RPMI7951 (cell line): ENCODE results near the gene SHROOM2. TPM values are rescaled to one million over a fixed set of nuclear protein-coding genes. Genes with fewer than 3 reads are reported as not detected.
A peak's percentile ranks its signal among the peaks of the same experiment; 100 is the strongest.

Experiments
- DNase-seq: peaks from one replicate; pipeline ENCODE4 v3.0.0-alpha.2; 2012; ENCODE audit warnings: low read depth
- total RNA-seq: library from RNA; depleted of rRNA; stranded (reverse); fragments of >200 nt; shearing (Covaris generic); gene quantifications from 2 replicates; pipeline ENCODE4 v1.2.3, GENCODE V29; 2014

Gene SHROOM2
- total RNA-seq, 1 experiment from 2014 or later = 27.3 TPM

DNA sequence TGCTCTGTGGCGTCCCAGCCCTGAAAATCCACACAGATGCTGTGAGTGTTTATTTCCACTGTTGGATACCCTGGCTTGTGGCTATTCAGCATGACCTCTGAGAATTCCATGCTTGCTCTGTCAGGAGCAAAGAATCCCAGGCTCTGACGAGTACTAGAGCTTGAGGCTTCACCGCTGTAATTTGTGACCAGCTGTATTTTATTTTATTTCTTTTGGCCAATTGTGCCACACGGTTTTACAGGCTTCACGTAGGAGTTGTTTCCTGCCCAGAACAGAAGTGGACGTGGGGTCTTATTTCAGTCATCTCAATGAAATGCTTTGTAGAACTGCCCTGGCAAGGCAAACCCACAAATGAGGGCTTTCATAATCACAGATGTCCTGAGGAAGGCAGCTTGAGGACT, 111.5 kb downstream of the SHROOM2 start:
- peak; percentile 96 for DNase-seq

DNA sequence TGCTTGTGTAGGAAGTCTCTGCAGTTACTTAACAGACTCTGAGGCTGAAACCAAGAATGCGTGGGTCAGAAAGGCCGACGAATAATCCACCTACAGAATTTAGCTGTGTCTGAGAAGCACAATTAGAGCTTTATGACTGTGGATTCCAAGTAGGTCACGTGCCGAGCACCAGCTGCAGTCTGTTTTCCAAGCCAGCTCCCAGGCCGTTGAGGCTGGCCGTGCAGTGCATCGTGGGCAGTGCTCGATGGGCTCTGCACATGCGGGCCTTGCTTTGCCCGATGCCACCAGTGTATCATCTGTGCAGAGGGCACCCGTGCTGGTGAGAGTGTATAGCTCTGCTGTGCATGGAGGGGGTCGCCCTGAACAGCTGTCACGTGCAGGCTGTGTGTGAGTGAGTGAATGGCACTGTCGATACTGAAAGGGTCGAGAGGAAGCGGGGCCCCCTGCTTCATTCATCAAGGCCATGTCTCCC, 113.4 kb downstream of the SHROOM2 start:
- DNase-seq = peak; percentile 80

- DNase-seq = peak; percentile 85
These were observed 116.4 kb downstream of the SHROOM2 start for GRCh38 chrX:9902656-9903055.

DNA sequence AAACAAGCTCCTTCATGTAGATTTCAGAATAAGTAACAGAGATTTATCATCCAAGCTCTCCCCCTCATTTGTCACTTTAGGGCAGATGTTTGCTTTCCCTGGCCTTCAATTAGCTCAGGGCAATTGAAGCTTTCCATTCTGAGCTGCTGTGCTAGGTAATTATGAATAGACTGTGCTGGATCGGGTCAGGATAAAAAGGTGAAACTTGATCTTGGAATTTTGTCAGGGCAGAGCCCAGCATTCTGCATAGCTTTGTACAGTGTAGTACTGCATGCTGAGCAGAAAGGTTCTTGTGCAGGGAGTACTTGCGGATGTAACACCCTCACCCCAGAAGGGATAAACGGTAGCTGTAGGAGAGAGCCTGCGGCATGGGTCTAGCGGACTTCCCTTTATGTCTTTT, 116.9 kb downstream of the SHROOM2 start:
- DNase-seq = peak; percentile 46

DNA sequence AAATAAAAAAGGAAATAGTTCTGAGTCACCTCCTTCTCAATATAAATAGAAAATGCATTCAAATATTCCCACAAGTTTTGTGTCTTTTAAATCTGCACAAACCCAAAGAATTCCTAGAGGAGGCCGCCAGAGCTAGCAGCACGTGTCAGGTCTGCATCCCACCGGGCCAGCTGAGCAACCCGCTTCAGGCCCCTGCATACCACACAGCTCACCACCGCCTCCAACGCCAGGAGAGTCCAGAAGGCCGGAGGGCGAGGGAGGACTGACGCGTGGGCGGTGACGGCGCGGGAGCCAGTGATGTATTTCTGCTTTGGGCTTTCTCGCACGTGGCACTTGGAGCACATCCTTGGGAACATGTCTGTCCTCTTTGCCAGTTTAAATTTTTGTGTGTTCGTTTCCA, 119.1 kb downstream of the SHROOM2 start:
- peak; percentile 76 for DNase-seq

DNA sequence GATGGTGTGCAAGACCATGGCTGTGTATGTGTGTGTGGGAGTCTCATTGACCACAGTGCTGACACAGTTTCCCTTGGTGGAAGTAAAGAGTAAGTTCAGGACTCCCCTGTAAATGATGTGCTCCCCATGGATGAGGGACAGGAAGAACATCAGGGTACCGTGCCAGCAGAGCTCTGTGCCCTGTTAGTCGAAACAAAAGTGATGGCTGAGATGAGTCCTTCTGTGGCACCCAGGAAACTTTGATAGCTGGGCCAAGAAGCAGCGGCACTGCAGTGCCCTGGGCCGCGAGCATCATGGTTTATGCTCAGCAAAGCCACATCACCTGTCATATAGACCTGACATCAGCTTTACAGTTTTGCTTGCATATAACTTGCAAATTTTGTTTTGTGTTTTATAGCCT, 119.5 kb downstream of the SHROOM2 start:
- no peak for DNase-seq

GRCh38 chrX:9906919-9907318, 120.7 kb downstream of the SHROOM2 start:
- DNase-seq = no peak

GRCh38 chrX:9907645-9908387, 121.6 kb downstream of the SHROOM2 start:
- DNase-seq = peak; percentile 93

DNA sequence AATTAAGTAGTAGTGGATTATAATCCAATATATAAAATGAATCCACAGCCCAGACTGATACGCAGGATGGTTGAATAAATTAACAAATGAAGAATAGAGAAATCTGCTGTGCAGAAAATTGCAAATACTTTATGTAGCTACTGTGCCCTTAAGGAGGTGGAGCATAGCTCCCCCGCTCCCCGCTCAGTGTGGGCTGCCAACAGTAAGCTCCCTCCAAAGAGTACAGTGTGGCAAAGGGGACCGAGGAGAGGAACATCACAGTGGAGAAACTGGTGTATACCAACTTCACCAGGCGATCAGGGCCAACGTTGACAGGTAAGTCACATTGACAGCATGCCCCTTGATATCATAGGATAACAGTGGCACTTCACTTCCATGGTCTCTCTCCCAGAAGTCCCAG, 123.0 kb downstream of the SHROOM2 start:
- DNase-seq = no peak

DNA sequence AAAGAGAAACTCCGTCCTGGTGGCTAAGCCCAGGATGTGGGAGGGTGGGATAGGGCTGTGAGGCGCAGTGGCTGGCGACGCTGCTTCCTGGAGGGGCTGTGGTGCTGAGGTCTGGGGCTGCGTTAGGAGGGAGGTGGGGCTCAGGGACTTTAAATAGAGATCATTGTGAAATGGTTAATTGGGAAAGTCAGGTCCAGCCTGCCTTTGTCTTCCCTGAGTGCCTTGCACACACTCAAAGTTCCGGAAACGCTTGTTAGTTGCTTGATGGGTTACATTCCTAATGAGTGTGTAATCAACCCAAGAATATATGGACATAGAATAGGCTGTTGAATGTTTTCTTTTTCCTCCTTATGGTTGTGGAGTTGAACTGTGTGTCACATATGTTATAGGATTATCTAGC, 125.3 kb downstream of the SHROOM2 start:
- DNase-seq = peak; percentile 82

DNA sequence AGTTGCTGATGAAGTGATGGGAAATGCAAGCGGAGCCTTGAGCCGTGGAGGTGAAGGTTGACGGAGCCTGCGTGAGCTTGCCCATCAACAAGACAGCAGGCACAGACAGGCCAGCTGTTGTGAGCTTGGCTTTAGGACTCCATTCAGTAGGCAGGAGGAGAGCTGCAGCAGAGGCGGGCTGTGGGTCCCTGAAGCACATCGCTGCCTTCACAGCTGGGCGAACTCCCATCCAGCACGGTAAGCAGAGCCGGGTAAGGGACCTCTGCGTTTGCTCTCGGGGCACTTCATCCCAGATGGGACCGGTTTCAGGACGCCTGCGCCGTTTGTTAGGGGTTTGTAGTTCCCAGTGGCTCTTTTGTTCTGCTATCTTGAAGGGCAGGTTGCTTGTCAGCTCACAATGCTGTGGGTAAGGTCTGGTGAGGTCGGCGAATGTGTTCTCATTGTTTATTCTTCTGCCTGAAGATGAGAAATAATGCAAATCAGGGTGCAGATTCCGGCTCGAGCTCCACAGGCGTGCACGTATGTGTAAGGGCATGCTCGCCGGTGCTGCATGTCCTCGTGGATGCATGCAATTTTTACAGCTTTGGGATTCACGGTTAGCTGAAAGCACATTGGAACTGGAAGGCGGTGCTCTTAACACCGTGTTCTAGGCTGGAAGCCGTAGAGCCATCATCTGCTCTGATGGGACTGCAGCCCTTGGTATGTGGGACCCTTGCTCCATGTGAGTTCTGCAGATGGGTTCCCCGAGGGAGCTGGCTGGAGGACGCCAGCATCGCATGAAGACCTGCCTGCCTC, 126.3 kb downstream of the SHROOM2 start:
- DNase-seq = no peak

GRCh38 chrX:9913146-9913433, 126.9 kb downstream of the SHROOM2 start:
- DNase-seq = no peak

- no peak for DNase-seq
These were observed 131.6 kb downstream of the SHROOM2 start for GRCh38 chrX:9917861-9918260.

GRCh38 chrX:9919632-9920172, 133.5 kb downstream of the SHROOM2 start:
- no peak for DNase-seq

GRCh38 chrX:9921407-9921806, 135.2 kb downstream of the SHROOM2 start:
- no peak for DNase-seq

DNA sequence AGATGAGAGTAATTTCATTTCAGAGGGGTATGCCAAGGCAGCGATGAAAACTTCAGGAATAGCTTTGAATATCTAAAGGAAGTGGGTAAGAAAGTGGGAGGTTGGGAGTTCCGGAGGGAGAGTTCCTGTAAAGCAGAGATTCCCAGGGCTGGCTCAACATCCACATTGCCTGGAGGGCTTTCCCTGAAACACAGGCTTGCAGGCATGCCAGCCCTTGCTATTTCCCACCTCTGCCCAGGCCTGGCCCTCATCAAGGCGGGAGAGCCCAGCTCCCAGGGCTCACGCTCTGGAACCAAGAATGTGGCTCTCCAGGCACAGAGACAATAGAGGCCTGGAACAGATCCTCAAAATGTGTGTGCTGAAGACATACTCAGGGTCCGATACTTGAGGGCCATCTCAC, 137.1 kb downstream of the SHROOM2 start:
- DNase-seq = peak; percentile 84

- DNase-seq = no peak
These were observed 139.8 kb downstream of the SHROOM2 start for GRCh38 chrX:9926002-9926401.

DNA sequence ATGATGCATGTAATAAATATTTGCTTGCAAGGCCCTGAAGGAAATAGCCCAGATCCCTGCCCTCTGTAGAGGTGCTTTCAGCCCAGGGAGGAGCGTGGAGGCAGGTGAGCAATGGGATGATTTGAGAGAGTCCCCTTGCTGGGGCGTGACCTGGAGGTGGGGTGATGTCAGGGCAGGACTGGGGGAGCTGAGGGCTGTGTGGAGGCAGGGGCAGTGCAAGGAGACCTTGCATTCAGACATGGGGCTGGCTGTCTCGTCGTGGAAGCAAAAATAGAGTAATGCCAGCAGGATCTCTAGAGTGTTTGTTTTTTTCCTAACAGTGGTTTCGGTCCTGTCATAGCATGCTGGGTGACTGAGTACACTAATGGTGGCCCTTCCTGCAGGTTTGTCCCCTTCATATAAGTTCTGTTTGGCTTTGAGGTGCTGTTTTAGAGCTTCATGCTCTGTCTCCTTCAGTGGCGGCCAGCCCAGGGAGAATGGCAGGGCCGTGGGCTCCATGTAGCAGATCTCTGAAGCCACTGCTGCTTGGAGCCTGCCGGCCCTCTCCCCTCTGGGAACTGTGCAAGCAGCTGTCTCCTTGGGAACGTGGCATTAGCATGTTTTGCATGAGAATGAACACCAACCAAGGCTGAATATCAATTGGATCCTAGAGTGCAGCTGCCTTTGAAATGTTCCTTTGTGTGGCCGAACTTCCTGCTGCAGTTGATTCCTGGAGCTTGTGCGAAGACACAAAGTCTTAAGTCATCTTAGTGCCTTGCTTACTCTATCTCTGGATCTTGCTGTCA, 141.7 kb downstream of the SHROOM2 start:
- DNase-seq = no peak

- DNase-seq = no peak
These were observed 149.2 kb downstream of the SHROOM2 start for GRCh38 chrX:9935436-9935835.

DNA sequence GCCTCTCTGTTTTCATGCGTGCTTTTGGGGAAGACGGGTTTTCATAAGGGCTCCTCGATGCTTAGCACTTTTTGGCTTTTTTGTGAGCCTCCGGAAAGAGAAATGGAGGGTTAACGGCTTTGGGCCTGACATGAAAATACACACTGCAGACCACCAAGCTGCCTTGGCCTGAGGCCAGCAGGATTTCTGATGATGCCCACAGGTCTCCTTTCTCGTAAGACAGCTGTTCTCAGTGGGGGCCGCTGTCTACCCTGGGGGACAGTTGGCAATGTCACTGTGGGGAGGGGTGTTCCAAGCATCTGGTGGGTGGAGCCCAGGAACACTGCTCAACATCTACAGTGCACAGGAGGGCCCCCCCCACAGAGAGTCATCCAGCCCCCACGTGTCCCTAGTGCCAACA, 151.5 kb downstream of the SHROOM2 start:
- no peak for DNase-seq

DNA sequence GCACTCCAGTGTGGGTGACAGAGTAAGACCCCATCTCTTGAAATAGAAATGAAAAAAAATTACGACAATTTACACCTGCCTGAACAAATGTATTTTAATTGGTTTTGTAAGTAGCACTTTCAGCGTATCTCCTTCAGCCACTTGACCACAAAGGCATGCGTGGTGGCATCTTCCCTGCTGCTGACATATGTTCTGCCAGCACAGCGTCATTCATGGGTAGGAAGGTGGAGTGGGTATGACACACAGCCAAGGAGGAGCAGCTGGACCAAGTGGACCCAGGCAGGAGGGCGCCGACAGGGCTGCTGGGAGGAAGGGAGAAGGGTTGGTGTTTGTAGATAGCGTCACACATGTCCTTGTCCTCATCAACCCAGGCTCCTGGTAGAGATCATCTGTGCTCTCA, 152.3 kb downstream of the SHROOM2 start:
- DNase-seq = no peak

DNA sequence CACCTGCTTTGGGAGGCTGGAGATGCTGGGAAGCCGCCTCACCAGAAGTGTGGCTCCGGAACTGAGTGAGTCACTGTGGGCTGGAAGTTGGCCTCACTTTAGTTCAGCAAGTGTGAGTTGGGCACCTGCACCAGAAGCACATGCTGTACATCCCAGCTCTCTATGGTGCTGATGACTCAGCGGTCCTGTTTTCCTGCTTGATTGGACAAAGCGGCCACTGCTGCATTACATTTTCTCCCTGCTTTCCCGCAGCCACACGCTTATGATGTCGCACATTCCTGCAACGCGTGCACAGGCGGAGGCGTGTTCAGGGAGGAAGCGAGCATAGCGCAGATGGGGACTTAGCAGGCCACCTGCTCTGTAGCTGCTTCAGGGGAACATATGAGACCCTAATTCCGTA, 154.2 kb downstream of the SHROOM2 start:
- DNase-seq = peak; percentile 95
